HepG2 (cell line): Measurements from ENCODE around the gene MAEA. TPM values are rescaled to one million over a fixed set of nuclear protein-coding genes. Genes with fewer than 3 reads are reported as not detected.

ENCODE experiments used
- BORCS8-MEF2B ChIP-seq: sonication (generic); formaldehyde crosslinking; IDR thresholded peaks from 2 replicates; pipeline ENCODE4 v1.8.0; 2022; ENCODE audit warnings: mild to moderate bottlenecking, missing genetic modification reagents
- CBX5 ChIP-seq: sonication (generic); formaldehyde crosslinking; IDR thresholded peaks from 2 replicates; pipeline ENCODE4 v1.4.0; 2020; ENCODE audit warnings: missing genetic modification reagents, borderline replicate concordance
- CREB1 ChIP-seq, 2 experiments: fragments of 450-650 bp in 1 of 2; IDR thresholded peaks; 2 replicates each; pipeline ENCODE4 v1.6.1; 2016 to 2017; ENCODE audit warnings: control low read depth in 1 of 2, mild to moderate bottlenecking in 1 of 2, missing compliant biosample characterization in 1 of 2, missing genetic modification characterization in 1 of 2
- ELF3 ChIP-seq: IDR thresholded peaks from 2 replicates; pipeline ENCODE4 v1.6.1; 2016; ENCODE audit warnings: missing genetic modification reagents, missing compliant biosample characterization
- FOXP1 ChIP-seq, 2 experiments: fragments of 450-650 bp in 1 of 2; IDR thresholded peaks; 2 replicates each; pipeline ENCODE4 v1.6.1; 2017 to 2018; ENCODE audit warnings: antibody characterized with exemption in 1 of 2
- HES4 ChIP-seq: sonication (generic); formaldehyde crosslinking; IDR thresholded peaks from 2 replicates; pipeline ENCODE4 v1.9.0; 2021; ENCODE audit warnings: mild to moderate bottlenecking, missing genetic modification reagents, borderline replicate concordance
- KLF15 ChIP-seq: sonication (generic); formaldehyde crosslinking; IDR thresholded peaks from 2 replicates; pipeline ENCODE4 v1.8.1; 2023; ENCODE audit warnings: borderline replicate concordance, mild to moderate bottlenecking, inconsistent platforms, missing genetic modification reagents, mixed read lengths
- NR2F1 ChIP-seq, 2 experiments: fragments of 450-650 bp in 1 of 2; formaldehyde crosslinking in 1 of 2; IDR thresholded peaks; 2 replicates each; pipeline versions ENCODE4 v1.5.0 to v1.6.1; 2016 to 2020; ENCODE audit warnings: mild to moderate bottlenecking in 1 of 2, missing compliant biosample characterization in 1 of 2, missing genetic modification reagents in 1 of 2, moderate library complexity in 1 of 2
- PHF8 ChIP-seq: sonication (generic); formaldehyde crosslinking; IDR thresholded peaks from 2 replicates; pipeline ENCODE4 v1.5.0; 2020; ENCODE audit warnings: missing genetic modification reagents
- PITX1 ChIP-seq: sonication (generic); formaldehyde crosslinking; IDR thresholded peaks from 2 replicates; pipeline ENCODE4 v1.5.1; 2020; ENCODE audit warnings: mild to moderate bottlenecking, missing genetic modification reagents
- POGK ChIP-seq: sonication (generic); formaldehyde crosslinking; conservative IDR thresholded peaks from 2 replicates; pipeline ENCODE4 v1.8.0; 2022; ENCODE audit warnings: mild to moderate bottlenecking, moderate library complexity, missing genetic modification reagents
- SOX5 ChIP-seq: IDR thresholded peaks from 2 replicates; pipeline ENCODE4 v1.6.1; 2016; ENCODE audit warnings: borderline replicate concordance
- ZBTB46 ChIP-seq: sonication (generic); formaldehyde crosslinking; IDR thresholded peaks from 2 replicates; pipeline ENCODE4 v1.4.0; 2020; ENCODE audit warnings: mild to moderate bottlenecking, missing genetic modification reagents, borderline replicate concordance
- ZBTB49 ChIP-seq: sonication (generic); formaldehyde crosslinking; IDR thresholded peaks from 2 replicates; pipeline ENCODE4 v1.4.0; 2020; ENCODE audit warnings: missing genetic modification reagents, borderline replicate concordance
- ZMAT3 ChIP-seq: sonication (generic); formaldehyde crosslinking; conservative IDR thresholded peaks from 2 replicates; pipeline ENCODE4 v1.7.0; 2021; ENCODE audit warnings: missing genetic modification reagents
- ZNF3 ChIP-seq: IDR thresholded peaks from 2 replicates; pipeline ENCODE4 v1.7.0; 2017; ENCODE audit warnings: inconsistent platforms
- ZNF580 ChIP-seq: IDR thresholded peaks from 2 replicates; pipeline ENCODE4 v1.6.1; 2016; ENCODE audit warnings: low read depth, borderline replicate concordance
- ZNF770 ChIP-seq: sonication (generic); formaldehyde crosslinking; IDR thresholded peaks from 2 replicates; pipeline ENCODE4 v1.5.0; 2020; ENCODE audit warnings: mild to moderate bottlenecking, missing genetic modification reagents
- polyA plus RNA-seq, 8 experiments: library from polyadenylated mRNA; depleted of rRNA in 3 of 8; stranded (reverse) in 7 of 8; unstranded in 1 of 8; fragments of >200 nt; fragmentation: Illumina TruSeq in 4 of 8; extraction: Trizol in 4 of 8; gene quantifications; 2 replicates each; pipeline versions ENCODE4 v1.2.1 to v1.2.3, GENCODE V29; 2011 to 2016; ENCODE audit warnings: low read depth in 4 of 8, missing spikeins in 1 of 8, mixed read lengths in 1 of 8; ENCODE audit not compliant: insufficient read depth in 1 of 8
- total RNA-seq, 5 experiments: library from RNA; depleted of rRNA; stranded (reverse); fragments of >200 nt; fragmentation: Illumina TruSeq; extraction: Trizol; gene quantifications; 2 replicates each; pipeline ENCODE4 v1.2.3, GENCODE V29; 2016; ENCODE audit warnings: low read depth in 1 of 5

MAEA gene
- total and polyA plus RNA-seq, 2 of the 13 experiments (the other 11 are each of a cell fraction or from before 2014, with no cell fraction given) = 52.0 to 57.1 TPM

- TF ChIP-seq ZBTB46 (no peak), ZNF770 (CRISPR knock-in tag) (peak; percentile 91), CREB1 (IDR thresholded peaks at IDR 0.05) (no peak), CREB1 (CRISPR knock-in tag; IDR thresholded peaks at IDR 0.05) (no peak), POGK (CRISPR knock-in tag) (no peak), BORCS8-MEF2B (CRISPR knock-in tag) (peak; percentile 70; the same call in 1 of the 2 replicates), ZMAT3 (CRISPR knock-in tag) (0 out of 2 replicates have a peak, but pooled peaks have one; percentile 36), ZBTB49 (CRISPR knock-in tag) (no peak), PHF8 (CRISPR knock-in tag) (peak; percentile 87), ZNF580 (CRISPR knock-in tag) (peak; percentile 48), ZNF3 (CRISPR knock-in tag) (peak; percentile 48; the same call in 1 of the 2 replicates), KLF15 (0 out of 2 replicates have a peak, but pooled peaks have one; percentile 23), HES4 (CRISPR knock-in tag) (0 out of 2 replicates have a peak, but pooled peaks have one; percentile 88), SOX5 (no peak), NR2F1 (CRISPR knock-in tag; IDR thresholded peaks at IDR 0.05) (no peak), FOXP1 (IDR thresholded peaks at IDR 0.05) (no peak), FOXP1 (CRISPR knock-in tag; IDR thresholded peaks at IDR 0.05) (no peak), CBX5 (0 out of 2 replicates have a peak, but pooled peaks have one; percentile 32), PITX1 (CRISPR knock-in tag) (no peak), ELF3 (CRISPR knock-in tag) (0 out of 2 replicates have a peak, but pooled peaks have one; percentile 30)
Observed at GRCh38 chr4:1347410-1347864, 57.7 kb downstream of the MAEA start (continued).
